GM19452 (cell line): Measurements from ENCODE around the gene BBIP1.

ENCODE experiments used
- ATAC-seq: cut with Tn5 transposase; IDR thresholded peaks from one replicate; pipeline ENCODE4 v1.9.1; 2021; ENCODE audit not compliant: unreplicated experiment

Gene BBIP1

GRCh38 chr10:110918643-110919348, at the start of gene BBIP1:
Gene BBIP1, minus strand, starts transcription at chr10:110919180. Its CDS starts 1,023 bp downstream, at chr10:110918157.
- ATAC-seq: peak; percentile 81

GRCh38 chr10:110967645-110968044, 48.7 kb upstream of the BBIP1 start:
- peak; percentile 60 for ATAC-seq

GRCh38 chr10:110967009-110967630, 48.1 kb upstream of the BBIP1 start:
- no peak for ATAC-seq

GRCh38 chr10:110966146-110966545, 47.2 kb upstream of the BBIP1 start:
- ATAC-seq: no peak

- ATAC-seq: no peak
Observed at GRCh38 chr10:110965216-110965615, 46.2 kb upstream of the BBIP1 start.

- ATAC-seq: no peak
Observed at GRCh38 chr10:110964681-110965080, 45.7 kb upstream of the BBIP1 start.

GRCh38 chr10:110963162-110963561, 44.2 kb upstream of the BBIP1 start:
- no peak for ATAC-seq

- no peak for ATAC-seq
Observed at GRCh38 chr10:110962443-110962842, 43.5 kb upstream of the BBIP1 start.

GRCh38 chr10:110960333-110960712, 41.3 kb upstream of the BBIP1 start:
- ATAC-seq: no peak

- ATAC-seq: no peak
Observed at GRCh38 chr10:110959379-110960332, 40.7 kb upstream of the BBIP1 start.

- no peak for ATAC-seq
Observed at GRCh38 chr10:110957606-110958005, 38.6 kb upstream of the BBIP1 start.

- no peak for ATAC-seq
Observed at GRCh38 chr10:110951381-110951780, 32.4 kb upstream of the BBIP1 start.

GRCh38 chr10:110947061-110947595, 28.1 kb upstream of the BBIP1 start:
- ATAC-seq: no peak

- no peak for ATAC-seq
Observed at GRCh38 chr10:110946496-110946895, 27.5 kb upstream of the BBIP1 start.

- no peak for ATAC-seq
Observed at GRCh38 chr10:110944792-110945396, 25.9 kb upstream of the BBIP1 start.

- ATAC-seq: no peak
Observed at GRCh38 chr10:110939419-110939818, 20.4 kb upstream of the BBIP1 start.

- ATAC-seq: no peak
Observed at GRCh38 chr10:110936757-110937156, 17.8 kb upstream of the BBIP1 start.

- no peak for ATAC-seq
Observed at GRCh38 chr10:110932505-110933180, 13.7 kb upstream of the BBIP1 start.

- no peak for ATAC-seq
Observed at GRCh38 chr10:110931769-110932381, 12.9 kb upstream of the BBIP1 start.

- no peak for ATAC-seq
Observed at GRCh38 chr10:110927461-110927860, 8.5 kb upstream of the BBIP1 start.
